Endothelial cell of umbilical vein (primary cell): ENCODE data around the gene CCDC47. TPM values are rescaled to one million over a fixed set of nuclear protein-coding genes. Genes with fewer than 3 reads are reported as not detected.

Experiments
- BruUV-seq: library from RNA; stranded (reverse); fragments of 400-500 nt; replicated peaks from 2 replicates; lab custom pipeline; 2021; lab: Mats Ljungman, UMichigan
- CTCF ChIA-PET: fragments of 300-600, 350-600 bp; sonication (Branson Sonifier 250); formaldehyde crosslinking; loops from one replicate; lab custom pipeline; 2021; ENCODE audit warnings: antibody characterized with exemption, inconsistent platforms; lab: Charles Lee
- POLR2A ChIA-PET: fragments of 300-600, 350-600 bp; sonication (Branson Sonifier 250); formaldehyde crosslinking; loops from one replicate; lab custom pipeline; 2021; ENCODE audit warnings: antibody characterized with exemption, inconsistent platforms; lab: Charles Lee
- DNase-seq: peaks from one replicate; pipeline ENCODE4 v3.0.0-alpha.2; 2011; ENCODE audit warnings: low read depth, low spot score
- FAIRE-seq: peaks from 2 replicates; lab custom pipeline; 2011; peaks lifted over from hg19 to GRCh38; lab: Jason Lieb, UNC
- H2AFZ ChIP-seq: 2 replicates; pipeline ENCODE4 v1.6.0; 2012; ENCODE audit warnings: low read depth, low read length, control low read depth, inconsistent platforms
- H3K27ac ChIP-seq: 2 replicates; pipeline ENCODE4 v1.5.1; 2011; ENCODE audit warnings: low read depth, mild to moderate bottlenecking, control low read depth, low read length, moderate library complexity; ENCODE audit not compliant: insufficient read depth
- H3K27me3 ChIP-seq, 2 experiments: 2 replicates each; pipeline versions ENCODE4 v1.6.0 to v1.6.1; 2011; ENCODE audit warnings: low read length in 2 of 2, mixed read lengths in 1 of 2; ENCODE audit not compliant: control insufficient read depth in 2 of 2, insufficient read depth in 2 of 2
- H3K36me3 ChIP-seq, 2 experiments: 2 replicates in 1 of 2; 3 replicates in 1 of 2; pipeline ENCODE4 v1.5.1; 2011; ENCODE audit warnings: low read length in 2 of 2, mild to moderate bottlenecking in 1 of 2, moderate library complexity in 1 of 2; ENCODE audit not compliant: control insufficient read depth in 2 of 2, insufficient read depth in 2 of 2; ENCODE audit errors: extremely low read depth in 1 of 2
- H3K4me1 ChIP-seq: 3 replicates; pipeline ENCODE4 v1.5.1; 2011; ENCODE audit warnings: mild to moderate bottlenecking, low read length; ENCODE audit not compliant: control insufficient read depth, insufficient read depth; ENCODE audit errors: extremely low read depth
- H3K4me2 ChIP-seq: 2 replicates; pipeline ENCODE4 v1.6.1; 2011; ENCODE audit warnings: low read length, control low read depth, mixed read lengths; ENCODE audit not compliant: insufficient read depth
- H3K4me3 ChIP-seq, 3 experiments: fragments of 200-600 bp in 1 of 3; sonication (generic), shearing (Covaris generic) in 1 of 3; replicated peaks in 1 of 3; 2 replicates each; pipeline ENCODE4 v1.5.1; 2011 to 2016; ENCODE audit warnings: control low read depth in 3 of 3, low read length in 3 of 3, mild to moderate bottlenecking in 2 of 3, inconsistent platforms in 1 of 3, low read depth in 1 of 3, moderate library complexity in 1 of 3; ENCODE audit not compliant: insufficient read depth in 1 of 3
- H3K79me2 ChIP-seq: 2 replicates; pipeline ENCODE4 v1.6.0; 2012; ENCODE audit warnings: low read length, inconsistent platforms; ENCODE audit not compliant: control insufficient read depth, insufficient read depth
- H3K9ac ChIP-seq: replicated peaks from 2 replicates; pipeline ENCODE3; 2011; ENCODE audit warnings: low read length, control low read depth; ENCODE audit not compliant: insufficient read depth; ENCODE audit errors: extremely low read depth
- H3K9me1 ChIP-seq: replicated peaks from 3 replicates; pipeline ENCODE4 v1.6.0; 2011; ENCODE audit warnings: mild to moderate bottlenecking, low read length; ENCODE audit not compliant: control insufficient read depth, insufficient read depth; ENCODE audit errors: extremely low read depth
- H3K9me3 ChIP-seq: replicated peaks from 2 replicates; pipeline ENCODE4 v1.5.1; 2012; ENCODE audit warnings: low read length, inconsistent platforms; ENCODE audit not compliant: control insufficient read depth, insufficient read depth
- H4K20me1 ChIP-seq: replicated peaks from 2 replicates; pipeline ENCODE3; 2011; ENCODE audit warnings: mild to moderate bottlenecking, low read length; ENCODE audit not compliant: control insufficient read depth, insufficient read depth; ENCODE audit errors: extremely low read depth
- EZH2 ChIP-seq: IDR thresholded peaks from 2 replicates; pipeline ENCODE4 v1.6.1; 2012; ENCODE audit warnings: borderline replicate concordance, low read depth, mild to moderate bottlenecking, moderate library complexity, low read length, inconsistent platforms; ENCODE audit not compliant: severe bottlenecking
- JUN ChIP-seq: IDR thresholded peaks from 2 replicates; pipeline ENCODE4 v1.6.1; 2011; ENCODE audit warnings: borderline replicate concordance, low read depth; ENCODE audit not compliant: insufficient read length, insufficient read depth
- MAX ChIP-seq: IDR thresholded peaks from 2 replicates; pipeline ENCODE4 v1.6.1; 2011; ENCODE audit not compliant: insufficient read depth, insufficient read length
- MYC ChIP-seq: IDR thresholded peaks from one replicate; pipeline ENCODE4 v1.6.1; 2011; ENCODE audit warnings: mild to moderate bottlenecking, low read depth, low read length
- POLR2A ChIP-seq: IDR thresholded peaks from 2 replicates; pipeline ENCODE4 v1.6.1; 2012; ENCODE audit warnings: low read depth, mild to moderate bottlenecking, control low read depth, low read length
- POLR2AphosphoS5 ChIP-seq: IDR thresholded peaks from 2 replicates; pipeline ENCODE4 v1.6.1; 2012; ENCODE audit warnings: low read depth, mild to moderate bottlenecking, control low read depth, low read length, moderate library complexity; ENCODE audit not compliant: insufficient read depth
- dilution Hi-C: fragments of 300-500 bp; cut with MboI; formaldehyde crosslinking; loops from one replicate; pipeline ENCODE4 v1.15.0; 2019; ENCODE audit warnings: low sequenced_read_pairs; ENCODE audit not compliant: extremely low pct_ligation_motif_present
- intact Hi-C: fragments of 100-400 bp; cut with micrococcal nuclease; formaldehyde crosslinking; loops from one replicate; pipeline ENCODE4 v1.10.0; 2022
- polyA plus RNA-seq, 4 experiments: library from polyadenylated mRNA; depleted of rRNA in 3 of 4; stranded (reverse) in 3 of 4; unstranded in 1 of 4; fragments of >200 nt; gene quantifications; 2 replicates each; pipeline versions ENCODE4 v1.2.1 to v1.2.3, GENCODE V29; 2011 to 2012; ENCODE audit warnings: missing spikeins in 1 of 4
- total RNA-seq: library from RNA; stranded (reverse); gene quantifications from 2 replicates; pipeline ENCODE4 v1.2.3, GENCODE V29; 2021

Gene CCDC47
- total and polyA plus RNA-seq, 2 donors (not counting 3 experiments of a cell fraction or from before 2014, with no cell fraction given), result 21.7 to 76.5 TPM

- BruUV-seq, result no TSS peak
- FAIRE-seq, result no peak
- POLR2A ChIA-PET, result no interaction called here
These were observed 5.0 kb downstream of the CCDC47 start for GRCh38 chr17:63768433-63768832.

GRCh38 chr17:63766754-63767153 lies 6.6 kb downstream of the CCDC47 start:
- H3K36me3 ChIP-seq, result peaks cover 2 to 13% of the 10 kb centered on the region in 2 experiments
- no TSS peak for BruUV-seq
- H3K9ac ChIP-seq, result no peak overlapping the region
- peaks cover 64% of the 10 kb centered on the region for H3K79me2 ChIP-seq
- ChIA-PET POLR2A (no interaction called here), CTCF (interaction anchor here (0.9 to 1.0 kb wide), 2 partner anchors 8 to 24 kb away, joined by 3 read pairs; no protein-coding TSS in a partner anchor)
- no peak overlapping the region for H2AFZ ChIP-seq
- intact Hi-C loops (no loop called here), dilution Hi-C loops (no loop called here)
- no peak overlapping the region for H3K27ac ChIP-seq
- no peak for DNase-seq
- TF ChIP-seq MYC (no peak), POLR2AphosphoS5 (no peak), JUN (no peak), MAX (no peak), POLR2A (no peak)
- H4K20me1 ChIP-seq, result peaks cover 4% of the 10 kb centered on the region
- H3K4me2 ChIP-seq, result no peak overlapping the region
- no peaks in the 10 kb centered on the region for H3K9me1 ChIP-seq
- no peaks in the 10 kb centered on the region for H3K27me3 ChIP-seq
- FAIRE-seq, result no peak
- no peak overlapping the region for H3K4me3 ChIP-seq
- peaks cover 8% of the 10 kb centered on the region for H3K4me1 ChIP-seq
- no peaks in the 10 kb centered on the region for H3K9me3 ChIP-seq

More at GRCh38 chr17:63768433-63768832, 5.0 kb downstream of the CCDC47 start:
- Histone ChIP-seq H3K9ac (no peak overlapping the region), H3K4me3 (no peak overlapping the region), H3K9me3 (no peaks in the 10 kb centered on the region), H4K20me1 (no peaks in the 10 kb centered on the region), H3K9me1 (no peaks in the 10 kb centered on the region), H3K36me3 (peaks cover 2 to 8% of the 10 kb centered on the region in 2 experiments), H2AFZ (no peak overlapping the region), H3K4me1 (peaks cover 5% of the 10 kb centered on the region), H3K27ac (no peak overlapping the region), H3K4me2 (no peak overlapping the region), H3K27me3 (no peaks in the 10 kb centered on the region), H3K79me2 (peaks cover 79% of the 10 kb centered on the region)
- no peak for DNase-seq
- dilution Hi-C loops (no loop called here), intact Hi-C loops (no loop called here)
- CTCF ChIA-PET, result interaction anchor here (0.8 to 1.1 kb wide), 2 partner anchors 15 to 18 kb away, joined by 4 read pairs; no protein-coding TSS in a partner anchor
- no peak for TF ChIP-seq EZH2
